GM18868 (cell line): ENCODE data around the gene S100A12.

Source experiments
- ATAC-seq: cut with Tn5 transposase; IDR thresholded peaks from one replicate; pipeline ENCODE4 v1.9.1; 2021; ENCODE audit warnings: mild to moderate bottlenecking, moderate library complexity; ENCODE audit not compliant: unreplicated experiment

The S100A12 gene

GRCh38 chr1:153370146-153370545, 5.3 kb downstream of the S100A12 start:
- no peak for ATAC-seq

- no peak for ATAC-seq
Measured at GRCh38 chr1:153368495-153368894, 6.9 kb downstream of the S100A12 start.

GRCh38 chr1:153367090-153367489, 8.3 kb downstream of the S100A12 start:
- no peak for ATAC-seq

DNA sequence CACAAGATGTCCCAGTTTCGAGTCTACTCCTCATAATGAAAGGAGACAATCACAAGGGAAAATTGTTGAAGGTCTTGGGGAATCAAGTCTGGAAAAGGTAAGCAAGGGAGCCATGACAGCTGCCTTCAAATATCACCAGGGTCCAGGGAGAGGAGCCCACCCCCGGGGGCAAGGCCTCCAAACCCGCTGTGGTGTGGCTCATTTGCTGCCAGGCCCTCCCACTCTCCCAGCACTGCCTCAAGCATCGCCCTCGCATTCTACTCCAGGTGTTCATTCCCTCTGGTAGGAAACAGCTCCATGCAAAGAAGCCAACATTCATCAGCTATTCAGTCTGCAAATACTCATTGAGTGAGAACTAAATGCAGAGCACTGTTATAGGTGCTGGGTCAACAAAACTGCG, 9.2 kb downstream of the S100A12 start:
- no peak for ATAC-seq

GRCh38 chr1:153365696-153366095, 9.7 kb downstream of the S100A12 start:
- ATAC-seq, result no peak

GRCh38 chr1:153364766-153365666, 10.4 kb downstream of the S100A12 start:
- no peak for ATAC-seq

- ATAC-seq, result no peak
Measured at GRCh38 chr1:153364156-153364555, 11.3 kb downstream of the S100A12 start.

DNA sequence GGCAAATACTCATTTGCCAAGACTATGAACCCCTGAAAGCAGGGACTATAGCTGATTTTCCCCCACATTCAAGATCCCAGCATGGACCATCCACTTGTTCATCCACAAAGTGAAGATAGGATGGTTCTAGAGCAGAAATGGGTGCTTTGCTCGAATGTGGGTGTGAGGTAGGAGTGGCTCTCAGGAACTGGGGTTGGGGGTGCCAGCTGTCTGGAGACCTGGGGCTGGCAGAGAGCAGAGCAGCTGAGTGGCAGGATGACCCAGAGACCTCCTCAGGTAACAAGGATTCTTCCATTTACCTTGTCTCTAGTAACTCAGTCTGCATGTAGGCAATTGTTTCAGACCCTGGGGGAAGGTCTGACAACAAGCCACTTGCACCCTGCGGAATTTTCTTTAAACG, 11.8 kb downstream of the S100A12 start:
- ATAC-seq, result no peak

- ATAC-seq, result no peak
Measured at GRCh38 chr1:153362187-153362775, 13.1 kb downstream of the S100A12 start.

GRCh38 chr1:153361480-153362109, 13.8 kb downstream of the S100A12 start:
- no peak for ATAC-seq

- no peak for ATAC-seq
Measured at GRCh38 chr1:153360592-153361479, 14.6 kb downstream of the S100A12 start.

GRCh38 chr1:153360190-153360589, 15.2 kb downstream of the S100A12 start:
- ATAC-seq, result no peak

GRCh38 chr1:153359241-153359640, 16.2 kb downstream of the S100A12 start:
- ATAC-seq, result no peak

DNA sequence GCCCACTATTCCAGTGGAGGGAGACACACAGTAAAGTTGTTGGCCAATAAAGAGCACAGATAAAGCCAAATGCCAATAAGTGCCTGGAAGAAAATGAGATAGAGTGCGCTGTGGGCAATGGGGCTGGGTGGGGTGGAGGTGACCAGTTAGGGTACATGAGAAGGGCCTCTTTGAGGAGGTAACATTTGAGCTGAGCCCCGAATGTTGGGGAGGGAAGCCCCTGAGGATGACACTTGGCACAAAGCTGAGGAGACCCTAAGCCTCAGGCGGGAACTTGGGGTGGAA, 16.8 kb downstream of the S100A12 start:
- ATAC-seq, result no peak

GRCh38 chr1:153357853-153358690, 17.3 kb downstream of the S100A12 start, which contains the start of gene S100A9:
TSS of gene S100A9 (plus strand) at chr1:153357854. CDS start at chr1:153358284, 430 bp downstream.
- ATAC-seq, result no peak

GRCh38 chr1:153357076-153357852, 18.2 kb downstream of the S100A12 start:
- no peak for ATAC-seq

- ATAC-seq, result no peak
Measured at GRCh38 chr1:153356392-153357075, 18.9 kb downstream of the S100A12 start.

GRCh38 chr1:153355445-153356071, 19.9 kb downstream of the S100A12 start:
- peak; percentile 63 for ATAC-seq
